Stimulated activated CD4-positive, alpha-beta T cell treated with anti-CD3 and anti-CD28 coated beads, Interleukin-15, amount 100 ng/mL, for 24 hours (primary cell): ENCODE data around the gene CDHR4.
"Not testable (repeated sequence)": the region's sequence is repeated elsewhere in the genome, so short reads cannot be mapped to it uniquely, and the experiment has no call there.

Experiments used
- DNase-seq: peaks from one replicate; pipeline ENCODE4 v3.0.0-alpha.2; 2020

Gene CDHR4

GRCh38 chr3:49780080-49780974 lies 19.3 kb downstream of the CDHR4 start:
- no peak for DNase-seq

- DNase-seq = no peak
These were observed 20.2 kb downstream of the CDHR4 start for GRCh38 chr3:49779358-49780079.

- DNase-seq = not testable (repeated sequence)
These were observed 23.6 kb downstream of the CDHR4 start for GRCh38 chr3:49776101-49776500.

GRCh38 chr3:49775538-49775937 lies 24.1 kb downstream of the CDHR4 start:
- no peak for DNase-seq

DNA sequence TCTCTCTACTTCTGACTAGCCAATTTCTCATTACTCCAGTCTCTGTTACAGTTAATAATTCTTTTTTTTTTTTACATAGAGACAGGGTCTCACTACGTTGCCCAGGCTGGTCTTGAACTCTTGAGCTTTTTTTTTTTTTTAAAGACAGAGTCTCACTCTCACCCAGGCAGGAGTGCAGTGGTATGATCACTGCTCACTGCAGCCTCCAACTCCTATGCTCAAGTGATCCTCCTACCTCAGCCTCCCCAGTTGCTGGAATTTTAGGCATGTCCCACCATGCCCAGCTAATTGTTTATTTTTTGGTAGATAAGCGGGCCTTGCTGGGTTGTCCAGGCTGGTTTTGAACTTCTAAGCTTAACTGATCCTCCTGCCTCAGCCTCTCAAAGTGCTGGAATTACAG lies 27.0 kb downstream of the CDHR4 start:
- DNase-seq = no peak

GRCh38 chr3:49771340-49771938 lies 28.2 kb downstream of the CDHR4 start:
- no peak for DNase-seq

- no peak for DNase-seq
These were observed 29.7 kb downstream of the CDHR4 start for GRCh38 chr3:49769926-49770325.

- DNase-seq = no peak
These were observed 30.3 kb downstream of the CDHR4 start for GRCh38 chr3:49769286-49769915.

DNA sequence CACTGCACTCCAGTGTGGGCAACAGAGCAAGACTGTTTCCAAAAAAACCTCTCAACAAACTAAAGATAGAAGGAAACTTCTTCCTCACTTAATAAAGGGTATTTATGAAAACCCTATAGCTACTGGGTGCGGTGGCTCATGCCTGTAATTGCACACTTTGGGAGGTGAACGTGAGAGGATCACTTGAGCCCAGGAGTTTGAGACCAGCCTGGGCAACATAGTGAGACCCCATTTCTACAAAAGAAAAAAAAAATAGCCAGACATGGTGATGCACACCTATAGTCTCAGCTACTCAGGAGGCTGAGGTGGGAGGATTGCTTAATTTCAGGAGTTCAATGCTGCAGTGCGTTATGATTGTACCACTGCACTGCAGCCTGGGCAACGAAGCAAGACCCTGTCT lies 35.7 kb downstream of the CDHR4 start:
- no peak for DNase-seq

GRCh38 chr3:49761661-49762060 lies 38.0 kb downstream of the CDHR4 start:
- DNase-seq = no peak

DNA sequence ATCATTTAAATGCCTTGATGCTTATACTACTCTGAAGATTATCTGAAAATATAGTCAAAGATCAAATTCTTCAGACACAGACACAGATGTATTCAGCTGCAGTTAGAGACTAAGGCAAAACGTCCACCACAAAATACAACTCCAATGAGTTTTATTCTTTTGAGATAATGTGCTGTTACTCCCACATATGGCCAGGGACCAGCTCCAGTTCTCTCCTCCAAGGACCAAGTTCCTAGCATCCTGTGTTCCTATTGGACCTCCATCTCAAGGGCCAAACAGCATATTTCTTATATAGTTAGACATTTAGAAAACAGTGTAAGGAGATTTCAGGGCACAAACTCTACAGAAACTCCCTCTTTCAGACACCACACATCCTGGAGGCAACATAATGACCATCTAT lies 40.4 kb downstream of the CDHR4 start:
- no peak for DNase-seq

- no peak for DNase-seq
These were observed 42.5 kb downstream of the CDHR4 start for GRCh38 chr3:49757197-49757596.

GRCh38 chr3:49756036-49756435 lies 43.6 kb downstream of the CDHR4 start:
- no peak for DNase-seq

DNA sequence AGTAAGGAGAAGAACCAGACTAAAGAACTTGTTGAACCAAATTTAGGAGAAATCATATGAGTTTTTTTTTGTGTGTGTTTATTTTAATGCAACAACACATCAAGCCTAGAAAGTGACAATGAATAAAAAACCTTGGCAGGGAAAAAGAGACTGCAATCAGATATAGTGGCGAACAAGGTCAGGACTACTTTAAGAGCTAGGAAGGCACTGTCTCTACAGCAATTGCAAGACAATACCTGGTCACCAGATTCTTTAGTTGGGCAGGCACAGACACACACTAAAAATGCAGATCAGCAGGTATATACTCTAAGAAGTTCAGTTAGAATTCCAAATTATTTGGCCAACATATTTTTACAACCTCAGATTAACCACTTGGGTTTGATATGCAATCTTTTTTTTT lies 45.1 kb downstream of the CDHR4 start:
- DNase-seq = no peak

DNA sequence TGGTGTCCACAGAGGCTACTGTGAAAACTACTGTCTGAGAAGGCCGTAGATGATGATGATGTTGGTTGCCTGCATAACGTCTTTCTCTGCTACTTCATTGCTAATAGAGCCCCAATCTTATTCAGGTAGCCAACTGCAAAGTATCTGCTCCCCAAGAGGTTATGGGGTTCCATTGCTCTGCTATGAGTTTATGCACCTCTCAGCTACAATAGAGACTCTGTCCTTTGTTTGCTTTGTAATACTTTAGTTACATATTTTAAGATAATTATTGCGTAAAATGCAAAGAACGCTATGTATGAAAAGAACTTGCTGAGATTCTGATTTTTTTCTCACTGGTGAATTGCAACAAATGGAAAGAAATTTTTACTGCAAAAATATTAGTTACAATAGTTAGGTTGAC lies 48.2 kb downstream of the CDHR4 start:
- no peak for DNase-seq

- no peak for DNase-seq
These were observed 49.6 kb downstream of the CDHR4 start for GRCh38 chr3:49750056-49750455.

GRCh38 chr3:49748874-49749273 lies 50.8 kb downstream of the CDHR4 start:
- not testable (repeated sequence) for DNase-seq

GRCh38 chr3:49747792-49748480 lies 51.7 kb downstream of the CDHR4 start:
- no peak for DNase-seq

- no peak for DNase-seq
These were observed 53.7 kb downstream of the CDHR4 start for GRCh38 chr3:49745986-49746385.
